Fibroblast of the aortic adventitia (primary cell): ENCODE results near the gene CLNS1A. TPM values are rescaled to one million over a fixed set of nuclear protein-coding genes. Genes with fewer than 3 reads are reported as not detected.

ENCODE experiments used
- DNase-seq: peaks from one replicate; pipeline ENCODE4 v3.0.0-alpha.2; 2010; ENCODE audit warnings: low read depth
- H3K4me3 ChIP-seq: 2 replicates; pipeline ENCODE4 v1.5.1; 2011; ENCODE audit warnings: low read depth, mild to moderate bottlenecking, control low read depth, low read length, moderate library complexity
- total RNA-seq: library from RNA; depleted of rRNA; stranded (reverse); fragments of >200 nt; gene quantifications from 2 replicates; pipeline ENCODE4 v1.2.3, GENCODE V29; 2012; ENCODE audit warnings: low replicate concordance
- TF ChIP-seq, protein P1 (sequence below): IDR thresholded peaks from 2 replicates; pipeline ENCODE4 v1.5.1; 2011; ENCODE audit warnings: mild to moderate bottlenecking, low read length, control low read depth, inconsistent platforms; ENCODE audit not compliant: insufficient read depth

The CLNS1A gene
- total RNA-seq, 1 donor = 116 TPM

- TF ChIP-seq, protein P1, sequence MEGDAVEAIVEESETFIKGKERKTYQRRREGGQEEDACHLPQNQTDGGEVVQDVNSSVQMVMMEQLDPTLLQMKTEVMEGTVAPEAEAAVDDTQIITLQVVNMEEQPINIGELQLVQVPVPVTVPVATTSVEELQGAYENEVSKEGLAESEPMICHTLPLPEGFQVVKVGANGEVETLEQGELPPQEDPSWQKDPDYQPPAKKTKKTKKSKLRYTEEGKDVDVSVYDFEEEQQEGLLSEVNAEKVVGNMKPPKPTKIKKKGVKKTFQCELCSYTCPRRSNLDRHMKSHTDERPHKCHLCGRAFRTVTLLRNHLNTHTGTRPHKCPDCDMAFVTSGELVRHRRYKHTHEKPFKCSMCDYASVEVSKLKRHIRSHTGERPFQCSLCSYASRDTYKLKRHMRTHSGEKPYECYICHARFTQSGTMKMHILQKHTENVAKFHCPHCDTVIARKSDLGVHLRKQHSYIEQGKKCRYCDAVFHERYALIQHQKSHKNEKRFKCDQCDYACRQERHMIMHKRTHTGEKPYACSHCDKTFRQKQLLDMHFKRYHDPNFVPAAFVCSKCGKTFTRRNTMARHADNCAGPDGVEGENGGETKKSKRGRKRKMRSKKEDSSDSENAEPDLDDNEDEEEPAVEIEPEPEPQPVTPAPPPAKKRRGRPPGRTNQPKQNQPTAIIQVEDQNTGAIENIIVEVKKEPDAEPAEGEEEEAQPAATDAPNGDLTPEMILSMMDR = no peak
- no peak for DNase-seq
- H3K4me3 ChIP-seq = no peak overlapping the region
Observed at GRCh38 chr11:77665240-77665965, 27.8 kb upstream of the CLNS1A start.

DNA sequence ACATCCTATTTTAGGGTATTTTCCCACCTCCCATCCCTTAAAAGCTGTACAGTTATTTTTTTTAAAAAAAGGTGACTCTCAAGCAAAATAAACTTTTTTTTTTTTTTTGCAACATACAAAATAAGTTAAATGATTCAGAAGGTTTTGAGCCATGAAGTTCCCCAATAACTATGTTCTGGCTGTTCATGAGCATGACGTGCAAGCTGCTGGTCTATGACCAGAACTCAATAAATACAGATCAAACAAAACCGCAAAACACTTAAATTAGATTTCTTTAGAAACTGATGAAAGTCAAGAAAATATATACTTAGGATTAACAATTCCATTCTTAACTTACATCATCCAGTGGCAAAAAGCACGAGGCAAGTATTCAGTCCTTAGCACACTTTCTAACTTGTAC is 24.1 kb upstream of the CLNS1A start:
- TF ChIP-seq, protein P1 = no peak
- no peak for DNase-seq
- no peak overlapping the region for H3K4me3 ChIP-seq

- no peak for DNase-seq
- TF ChIP-seq, protein P1 = no peak
- H3K4me3 ChIP-seq = no peak overlapping the region
Observed at GRCh38 chr11:77660947-77661346, 23.4 kb upstream of the CLNS1A start.

GRCh38 chr11:77658213-77659013 is 20.8 kb upstream of the CLNS1A start:
- TF ChIP-seq, protein P1 = no peak
- DNase-seq = peak; percentile 65
- no peak overlapping the region for H3K4me3 ChIP-seq

DNA sequence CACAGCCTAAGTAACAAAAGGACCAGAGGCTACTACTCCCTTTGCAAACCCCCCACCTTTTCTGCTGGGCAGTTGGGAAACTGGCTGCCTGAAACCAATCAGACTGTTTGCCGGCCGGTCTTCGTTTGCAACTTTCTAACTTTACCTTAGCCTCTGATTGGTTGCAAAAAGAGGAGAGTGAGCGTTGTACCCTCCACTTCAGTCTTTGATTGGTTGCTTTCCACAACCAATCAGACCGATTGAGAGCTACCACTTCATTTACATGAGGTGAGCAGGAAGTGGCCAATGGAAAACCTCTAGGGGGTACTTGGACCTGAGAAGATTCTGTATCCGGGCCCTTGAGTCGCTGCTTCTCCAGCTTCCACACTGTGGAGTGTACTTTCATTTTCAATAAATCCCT is 18.8 kb upstream of the CLNS1A start:
- DNase-seq = no peak
- H3K4me3 ChIP-seq = no peak overlapping the region
- TF ChIP-seq, protein P1 = no peak

DNA sequence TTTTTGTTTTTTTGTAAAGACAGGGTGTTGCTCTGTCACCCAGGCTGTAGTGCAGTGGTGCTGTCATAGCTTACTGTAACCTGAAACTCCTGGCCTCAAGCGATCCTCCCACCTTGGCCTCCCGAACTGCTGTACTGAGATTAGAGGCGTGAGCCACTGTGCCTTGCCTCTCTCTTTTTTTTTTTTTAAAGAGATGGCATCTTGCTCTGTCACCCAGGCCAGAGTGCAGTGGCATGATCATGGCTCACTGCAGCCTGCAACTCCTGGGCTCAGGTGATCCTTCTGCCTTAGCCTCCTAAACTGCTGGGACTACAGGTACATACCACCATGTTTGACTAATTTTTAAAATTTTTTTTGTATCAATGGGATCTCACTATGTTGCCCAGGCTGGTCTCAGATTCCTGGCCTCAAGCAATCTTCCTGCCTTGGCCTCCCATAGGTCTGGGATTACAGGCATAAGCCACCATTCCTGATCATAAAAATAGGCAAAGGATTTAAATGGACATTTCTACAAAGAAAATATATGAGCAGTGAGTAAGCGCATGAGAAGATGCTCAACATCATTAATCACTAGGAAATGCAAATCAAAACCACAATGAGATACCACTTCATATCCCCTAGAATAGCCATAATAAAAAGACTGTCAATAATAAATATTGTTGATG is 17.3 kb upstream of the CLNS1A start:
- TF ChIP-seq, protein P1 = no peak
- H3K4me3 ChIP-seq = no peak overlapping the region
- no peak for DNase-seq
